ENCODE results near the gene MKRN3. TPM values are rescaled to one million over a fixed set of nuclear protein-coding genes. Genes with fewer than 3 reads are reported as not detected.
A peak's percentile ranks its signal among the peaks of the same experiment; 100 is the strongest.

The MKRN3 gene
- not detected in 2 replicates for total RNA-seq (2014; rRNA removed; shearing (Covaris generic))
- polyA plus RNA-seq (2015; cell fraction: cytosol; rRNA removed) = not detected in 2 replicates
- 0.23 TPM in 1 of 2 replicates, not detected in the other for polyA plus RNA-seq (2015; cell fraction: nucleus; rRNA removed)

DNA sequence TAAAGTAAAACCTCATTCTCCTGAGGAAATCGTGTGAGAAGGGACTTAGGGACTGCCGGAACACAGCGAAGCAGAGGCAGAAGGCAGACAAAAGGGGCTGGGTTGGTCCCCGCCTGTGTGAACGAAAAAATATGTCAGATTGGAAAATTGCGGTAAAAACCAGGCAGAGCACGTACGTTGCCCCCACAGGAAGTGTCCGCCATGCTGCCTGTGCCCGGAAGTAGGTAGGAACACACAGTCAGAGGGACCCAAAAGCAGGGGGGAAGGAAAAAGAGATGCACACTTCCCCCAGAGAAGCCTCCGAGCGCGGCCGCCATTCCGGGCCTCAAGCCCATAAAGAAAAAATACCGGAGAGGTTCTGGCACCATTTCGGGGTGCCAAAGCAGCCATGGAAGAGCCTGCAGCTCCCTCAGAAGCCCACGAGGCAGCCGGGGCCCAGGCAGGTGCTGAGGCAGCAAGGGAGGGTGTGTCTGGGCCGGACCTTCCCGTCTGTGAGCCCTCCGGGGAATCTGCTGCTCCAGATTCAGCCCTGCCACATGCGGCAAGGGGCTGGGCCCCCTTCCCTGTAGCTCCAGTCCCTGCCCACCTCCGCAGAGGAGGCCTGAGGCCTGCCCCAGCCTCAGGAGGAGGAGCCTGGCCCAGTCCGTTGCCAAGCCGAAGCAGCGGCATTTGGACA lies at the start of gene MKRN3:
TSS of gene MKRN3 (plus strand) at position 280 of the 676 bp plus-strand sequence. CDS start at position 389, 109 bp downstream.
- in situ Hi-C loops (cut with HindIII; ENCODE audit: low pct_unique_long_range_greater_than_20kb, low sequenced_read_pairs) = no loop called here
- no peak for DNase-seq (ENCODE audit: low read depth, low spot score)

DNA sequence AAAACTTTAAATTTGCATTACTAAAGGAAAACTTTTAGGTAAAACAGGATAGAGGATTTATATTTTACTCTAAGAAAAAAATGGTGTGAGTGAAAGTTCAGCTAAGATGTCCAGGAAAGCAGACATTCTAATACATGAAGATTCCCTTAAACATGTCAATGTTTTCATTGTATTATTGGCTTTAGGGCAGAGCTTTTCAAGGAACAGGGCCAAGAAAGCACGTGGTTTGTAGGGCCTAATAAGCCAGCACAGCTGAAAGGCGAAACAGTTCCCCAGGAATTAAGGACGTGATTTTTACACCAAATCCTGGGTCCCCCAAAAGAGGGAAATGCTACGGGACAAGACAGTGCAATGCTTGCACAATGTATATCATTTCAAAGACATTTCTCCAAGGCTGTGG lies 48.6 kb upstream of the MKRN3 start:
- in situ Hi-C loops (cut with HindIII; ENCODE audit: low pct_unique_long_range_greater_than_20kb, low sequenced_read_pairs) = no loop called here
- DNase-seq (ENCODE audit: low read depth, low spot score) = peak; percentile 71

DNA sequence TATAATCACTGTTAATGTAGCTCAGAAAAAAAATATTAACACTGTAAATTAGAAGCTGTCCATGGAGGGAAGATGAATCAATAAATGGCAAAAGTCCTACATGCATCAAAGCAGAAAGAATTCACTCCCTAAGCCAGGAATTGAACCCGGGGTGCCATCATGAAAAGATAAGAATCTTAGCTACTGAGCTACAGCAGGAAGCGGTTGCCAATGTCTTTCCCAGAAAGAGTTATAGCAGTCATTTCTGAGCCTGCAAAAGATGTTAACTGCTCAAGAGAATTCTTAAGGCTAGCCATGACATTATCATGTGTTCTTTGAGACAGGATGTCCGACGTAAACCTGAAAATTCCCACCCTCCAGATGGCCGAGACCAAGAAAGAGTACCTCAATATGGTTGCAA lies 47.4 kb upstream of the MKRN3 start:
- in situ Hi-C loops (cut with HindIII; ENCODE audit: low pct_unique_long_range_greater_than_20kb, low sequenced_read_pairs) = no loop called here

DNA sequence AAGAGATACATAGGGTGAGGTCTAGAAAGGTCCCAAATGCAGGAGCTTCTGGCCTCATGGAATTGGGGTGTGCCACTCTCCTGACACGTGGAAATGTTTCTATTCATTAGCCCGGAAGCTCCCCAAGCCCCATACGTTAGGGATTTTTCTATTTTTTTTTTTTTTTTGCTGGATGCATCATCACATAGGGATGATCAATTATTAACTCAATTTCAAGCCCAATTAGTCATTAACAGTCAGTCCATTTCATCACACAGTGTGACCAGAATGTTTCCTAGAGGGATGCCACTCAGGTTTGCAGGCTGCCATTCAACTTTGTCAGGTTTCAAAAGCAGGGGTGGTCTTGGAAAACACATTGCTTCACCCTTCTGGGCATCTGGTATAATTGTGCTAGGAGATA lies 40.7 kb upstream of the MKRN3 start:
- in situ Hi-C loops (cut with HindIII; ENCODE audit: low pct_unique_long_range_greater_than_20kb, low sequenced_read_pairs) = no loop called here
- no peak for DNase-seq (ENCODE audit: low read depth, low spot score)

More for the DNA sequence above, 47.4 kb upstream of the MKRN3 start:
- peak; percentile 54 for DNase-seq (ENCODE audit: low read depth, low spot score)

DNA sequence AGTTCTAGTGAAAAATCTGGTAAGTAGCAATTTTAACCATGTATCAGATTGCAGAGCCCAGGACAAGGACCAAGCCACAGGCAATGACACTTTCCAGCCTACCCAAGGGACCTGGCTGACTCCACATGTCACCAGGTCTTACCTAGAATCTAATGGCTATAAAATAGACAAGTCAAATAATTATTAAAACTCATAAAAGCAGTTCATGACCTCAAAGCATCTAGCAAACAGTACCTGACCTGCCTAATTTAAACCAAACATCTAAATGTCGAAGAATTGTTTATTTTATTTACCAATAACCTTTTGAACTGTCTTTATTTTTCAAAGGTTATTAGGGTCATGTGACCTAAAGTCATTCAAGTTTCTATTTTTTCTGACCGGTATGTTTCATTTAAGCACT lies 35.6 kb upstream of the MKRN3 start:
- DNase-seq (ENCODE audit: low read depth, low spot score) = no peak
- in situ Hi-C loops (cut with HindIII; ENCODE audit: low pct_unique_long_range_greater_than_20kb, low sequenced_read_pairs) = no loop called here

DNA sequence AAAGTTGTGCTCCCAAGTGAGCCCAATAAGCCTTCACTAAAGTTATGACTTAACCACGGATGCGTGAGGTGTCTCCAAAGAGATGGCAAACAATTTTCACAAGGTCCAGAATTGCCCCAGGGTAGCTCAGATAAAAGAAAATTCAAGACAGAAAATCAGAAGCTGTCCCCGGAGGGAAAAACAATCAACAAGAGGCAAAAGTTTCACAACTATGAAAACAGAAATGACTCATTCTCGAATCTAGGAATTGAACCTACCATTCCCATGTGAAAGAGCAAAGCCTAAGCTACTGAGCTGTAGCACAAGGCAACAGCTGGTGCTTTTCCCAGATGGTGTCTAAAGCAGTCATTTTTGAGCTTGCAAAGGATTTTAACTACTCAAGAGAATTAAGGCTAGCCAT lies 33.5 kb upstream of the MKRN3 start:
- DNase-seq (ENCODE audit: low read depth, low spot score) = peak; percentile 97
- in situ Hi-C loops (cut with HindIII; ENCODE audit: low pct_unique_long_range_greater_than_20kb, low sequenced_read_pairs) = no loop called here

DNA sequence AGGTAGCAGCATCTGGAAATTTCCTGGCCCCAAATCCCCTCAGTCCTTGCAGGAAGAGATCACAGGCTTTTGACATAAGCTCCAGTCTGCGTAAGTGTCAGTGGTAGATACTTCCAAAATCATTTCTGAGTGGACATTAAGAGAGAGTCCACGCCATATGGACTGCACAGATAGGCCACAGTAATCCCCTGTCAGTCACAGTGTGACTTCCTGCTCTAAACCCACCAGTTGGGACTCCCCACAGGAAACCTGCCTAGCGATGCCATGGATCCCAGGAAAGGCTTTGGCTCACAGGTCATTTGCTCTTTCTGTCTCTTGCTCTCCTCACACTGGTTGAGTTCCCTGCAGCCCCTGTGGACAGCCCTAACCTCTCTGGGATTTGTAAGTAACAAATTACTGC lies 28.8 kb upstream of the MKRN3 start:
- in situ Hi-C loops (cut with HindIII; ENCODE audit: low pct_unique_long_range_greater_than_20kb, low sequenced_read_pairs) = no loop called here
- no peak for DNase-seq (ENCODE audit: low read depth, low spot score)

DNA sequence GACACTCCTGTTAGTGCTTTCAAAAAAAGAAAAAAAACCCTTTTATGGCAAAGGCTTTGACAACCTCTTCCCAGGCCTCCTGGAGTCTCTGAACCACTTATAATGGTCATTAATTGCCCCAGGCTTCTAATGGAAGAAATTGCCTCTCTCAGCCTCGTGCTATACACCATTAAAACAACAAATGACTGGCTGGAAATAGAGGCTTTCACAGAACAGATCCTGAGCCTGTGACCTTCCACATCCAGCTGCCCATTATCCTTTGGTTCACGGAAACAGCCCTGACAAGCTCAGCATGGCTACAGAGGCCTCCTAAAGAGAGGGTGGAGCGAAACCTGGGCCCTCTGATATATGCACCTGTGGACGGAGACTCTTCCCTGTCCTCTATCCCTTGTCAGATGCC lies 26.8 kb upstream of the MKRN3 start:
- in situ Hi-C loops (cut with HindIII; ENCODE audit: low pct_unique_long_range_greater_than_20kb, low sequenced_read_pairs) = no loop called here
- DNase-seq (ENCODE audit: low read depth, low spot score) = no peak

DNA sequence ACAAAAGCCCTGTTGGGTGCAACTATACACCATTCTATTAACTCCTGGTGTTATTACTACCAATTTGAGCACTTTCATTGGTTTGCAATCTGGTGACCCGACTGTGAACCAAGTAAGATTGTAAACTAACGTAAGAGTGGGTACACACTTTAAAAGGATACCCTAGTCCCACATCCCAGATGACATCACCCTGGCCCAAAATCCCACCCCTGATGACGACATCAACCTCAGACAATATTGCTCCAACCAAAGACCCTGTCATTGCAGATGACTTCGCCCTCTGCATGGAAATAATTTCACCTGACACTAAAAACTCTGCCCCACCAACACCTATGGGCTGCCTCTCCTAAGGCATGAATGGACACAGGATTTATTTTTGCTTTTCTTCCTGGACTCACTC lies 25.6 kb upstream of the MKRN3 start:
- no peak for DNase-seq (ENCODE audit: low read depth, low spot score)
- in situ Hi-C loops (cut with HindIII; ENCODE audit: low pct_unique_long_range_greater_than_20kb, low sequenced_read_pairs) = no loop called here

DNA sequence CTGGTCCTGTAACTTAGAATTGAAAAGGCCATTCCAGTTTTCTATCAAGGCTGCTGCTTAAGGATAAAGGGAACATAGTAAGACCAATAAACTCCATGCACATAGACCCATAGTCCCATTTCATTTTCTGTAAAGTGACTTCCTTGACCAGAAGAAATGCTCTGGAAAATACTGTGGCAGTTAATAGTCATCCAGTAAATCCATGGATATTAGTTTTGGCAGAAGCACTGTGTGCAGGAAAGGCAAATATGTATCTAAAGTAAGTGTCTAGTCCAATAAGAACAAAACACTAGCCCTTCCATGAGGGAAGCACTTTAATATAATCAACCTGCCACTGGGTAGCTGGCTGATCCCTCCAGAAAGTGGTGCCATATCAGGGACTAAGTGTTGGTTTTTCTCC lies 19.3 kb upstream of the MKRN3 start:
- DNase-seq (ENCODE audit: low read depth, low spot score) = no peak
- in situ Hi-C loops (cut with HindIII; ENCODE audit: low pct_unique_long_range_greater_than_20kb, low sequenced_read_pairs) = no loop called here

DNA sequence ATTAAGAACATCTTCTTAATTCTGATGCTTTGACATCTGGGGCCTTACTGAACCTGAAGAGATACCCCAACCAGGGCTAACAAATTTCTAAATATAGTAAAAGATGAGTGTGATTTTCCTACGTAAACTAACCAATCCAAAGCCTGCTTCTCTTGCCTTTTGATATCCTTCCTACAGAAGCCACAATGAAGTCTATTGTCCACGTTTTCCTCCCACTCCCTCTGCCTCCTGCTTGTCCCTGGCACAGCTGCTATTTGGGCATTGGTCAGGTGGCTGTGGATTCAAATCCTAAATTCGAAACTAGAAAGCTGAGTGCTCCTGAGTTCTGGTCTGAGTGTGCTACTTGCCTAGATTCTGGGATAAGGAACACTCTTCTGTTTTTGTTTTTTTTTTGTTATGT lies 17.4 kb upstream of the MKRN3 start:
- peak; percentile 63 for DNase-seq (ENCODE audit: low read depth, low spot score)
- in situ Hi-C loops (cut with HindIII; ENCODE audit: low pct_unique_long_range_greater_than_20kb, low sequenced_read_pairs) = no loop called here

DNA sequence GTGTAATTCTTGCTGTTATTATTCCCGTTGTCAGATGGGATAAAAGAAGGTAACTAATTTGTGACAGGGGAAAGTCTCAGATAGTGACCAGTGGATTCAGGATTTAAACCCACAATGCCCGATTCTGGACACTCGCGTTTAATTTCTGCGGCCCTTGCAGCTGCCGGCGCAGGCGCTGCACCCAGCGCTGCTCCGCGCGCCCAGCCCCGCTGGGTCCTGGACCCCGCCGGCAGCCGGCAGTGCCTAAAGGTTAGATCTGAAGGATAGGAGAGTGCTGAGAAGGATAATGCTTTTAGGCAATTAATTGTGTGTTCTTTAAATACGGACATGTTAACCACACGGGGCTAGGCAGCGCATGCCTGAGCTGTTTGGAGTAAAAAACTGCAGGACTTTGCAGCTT lies 3.6 kb upstream of the MKRN3 start:
- DNase-seq (ENCODE audit: low read depth, low spot score) = no peak
- in situ Hi-C loops (cut with HindIII; ENCODE audit: low pct_unique_long_range_greater_than_20kb, low sequenced_read_pairs) = no loop called here

DNA sequence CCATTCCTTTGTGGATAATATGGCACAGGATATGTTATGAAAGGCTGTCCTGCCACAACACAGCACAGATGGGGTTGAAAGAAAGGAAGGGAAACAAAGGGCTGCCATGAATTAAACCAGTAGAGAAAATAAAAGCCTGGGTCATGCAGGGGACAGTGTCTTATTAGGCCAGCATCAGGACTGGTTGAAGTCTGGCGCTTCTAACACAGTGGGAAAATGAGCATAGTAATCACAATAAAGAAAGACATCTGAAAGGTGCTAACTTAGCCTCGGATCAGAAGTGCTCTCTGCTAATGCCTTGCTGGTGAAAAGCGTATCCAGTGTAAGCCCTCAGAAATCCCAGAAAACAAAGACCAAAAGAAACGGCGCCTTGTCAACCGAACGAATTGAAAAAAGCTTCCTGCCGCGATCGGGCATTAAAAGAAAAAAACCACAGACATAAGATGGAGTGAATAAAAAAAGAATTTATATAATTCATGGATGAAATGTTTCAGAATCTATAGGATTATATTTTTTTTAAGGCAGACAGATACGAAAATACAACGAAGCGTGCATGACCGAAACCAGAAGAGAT lies 566 bp upstream of the MKRN3 start:
- no peak for DNase-seq (ENCODE audit: low read depth, low spot score)
- in situ Hi-C loops (cut with HindIII; ENCODE audit: low pct_unique_long_range_greater_than_20kb, low sequenced_read_pairs) = no loop called here

DNA sequence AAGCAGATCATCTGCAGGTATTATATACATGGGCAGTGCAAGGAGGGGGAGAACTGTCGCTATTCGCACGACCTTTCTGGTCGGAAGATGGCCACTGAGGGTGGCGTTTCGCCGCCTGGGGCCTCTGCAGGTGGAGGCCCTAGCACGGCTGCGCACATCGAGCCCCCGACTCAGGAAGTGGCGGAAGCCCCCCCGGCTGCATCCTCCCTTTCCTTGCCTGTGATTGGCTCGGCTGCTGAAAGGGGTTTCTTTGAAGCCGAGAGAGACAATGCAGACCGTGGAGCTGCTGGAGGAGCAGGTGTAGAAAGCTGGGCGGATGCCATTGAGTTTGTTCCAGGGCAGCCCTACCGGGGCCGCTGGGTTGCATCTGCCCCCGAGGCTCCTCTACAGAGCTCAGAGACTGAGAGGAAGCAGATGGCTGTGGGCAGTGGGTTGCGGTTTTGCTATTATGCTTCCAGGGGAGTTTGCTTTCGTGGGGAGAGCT lies 639 bp downstream of the MKRN3 start:
- in situ Hi-C loops (cut with HindIII; ENCODE audit: low pct_unique_long_range_greater_than_20kb, low sequenced_read_pairs) = no loop called here
- no peak for DNase-seq (ENCODE audit: low read depth, low spot score)

DNA sequence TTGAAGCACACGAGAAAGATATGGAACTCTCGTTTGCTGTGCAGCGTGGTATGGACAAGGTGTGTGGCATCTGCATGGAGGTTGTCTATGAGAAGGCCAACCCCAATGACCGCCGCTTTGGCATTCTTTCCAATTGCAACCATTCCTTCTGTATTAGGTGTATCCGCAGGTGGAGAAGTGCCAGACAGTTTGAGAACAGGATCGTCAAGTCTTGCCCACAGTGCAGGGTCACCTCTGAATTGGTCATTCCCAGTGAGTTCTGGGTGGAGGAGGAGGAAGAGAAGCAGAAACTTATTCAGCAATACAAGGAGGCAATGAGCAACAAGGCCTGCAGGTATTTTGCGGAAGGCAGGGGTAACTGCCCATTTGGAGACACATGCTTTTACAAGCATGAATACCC lies 1.2 kb downstream of the MKRN3 start:
- in situ Hi-C loops (cut with HindIII; ENCODE audit: low pct_unique_long_range_greater_than_20kb, low sequenced_read_pairs) = no loop called here
- DNase-seq (ENCODE audit: low read depth, low spot score) = no peak

DNA sequence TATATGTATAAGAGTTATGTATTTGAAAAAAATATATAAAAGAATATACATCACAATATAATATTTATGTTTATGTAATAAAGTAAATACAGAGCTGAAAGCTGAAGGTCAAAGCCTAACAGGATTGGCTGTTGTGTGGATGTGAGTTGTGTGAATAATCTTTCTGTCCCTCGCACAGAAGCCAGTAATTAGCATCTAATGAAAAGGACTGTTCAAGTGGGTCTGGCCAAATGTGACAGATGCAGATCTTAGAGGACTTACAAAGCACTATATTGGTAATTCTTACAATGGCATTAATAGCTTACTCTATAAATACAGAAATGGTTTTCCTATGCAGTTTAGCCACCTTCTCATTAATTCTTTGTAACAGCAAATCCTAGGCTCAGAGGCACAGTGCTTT lies 2.4 kb downstream of the MKRN3 start:
- no peak for DNase-seq (ENCODE audit: low read depth, low spot score)
- in situ Hi-C loops (cut with HindIII; ENCODE audit: low pct_unique_long_range_greater_than_20kb, low sequenced_read_pairs) = no loop called here

DNA sequence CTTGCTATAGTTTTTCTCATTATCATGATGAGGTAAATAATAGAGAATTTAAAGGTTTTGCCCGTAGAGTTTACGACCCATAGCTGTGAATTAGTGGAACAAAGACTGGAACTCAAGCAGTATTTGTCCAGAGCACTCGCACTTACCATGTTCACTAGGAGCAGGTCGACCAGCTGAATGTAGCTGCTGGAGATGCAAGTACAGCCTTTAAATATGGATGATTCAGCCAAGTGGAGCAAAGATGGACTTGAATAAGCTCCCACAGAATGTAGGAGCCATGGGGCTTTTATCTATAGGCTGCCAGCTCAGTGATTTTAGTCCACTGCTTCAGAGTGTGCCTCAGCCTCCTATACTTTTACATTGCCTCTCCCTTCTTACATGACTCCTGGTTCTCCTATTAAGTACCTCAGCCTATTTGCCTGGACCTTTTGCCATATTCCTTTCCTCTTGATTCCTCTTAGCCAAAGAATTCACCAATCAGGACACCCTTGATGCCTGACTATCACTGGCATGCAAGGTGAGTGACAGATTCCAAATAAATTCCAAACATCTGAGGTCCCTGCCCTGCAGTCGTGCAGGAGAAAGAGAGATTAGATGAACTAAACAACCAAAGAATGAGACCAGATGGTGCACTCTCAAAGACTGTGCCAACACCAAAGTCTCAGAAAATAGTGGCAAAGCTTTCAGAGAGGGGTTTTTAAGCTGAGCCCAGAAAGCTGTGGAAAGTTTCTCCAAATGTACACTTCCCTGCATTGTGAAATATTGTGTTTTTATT lies 3.9 kb downstream of the MKRN3 start:
- DNase-seq (ENCODE audit: low read depth, low spot score) = no peak
- in situ Hi-C loops (cut with HindIII; ENCODE audit: low pct_unique_long_range_greater_than_20kb, low sequenced_read_pairs) = no loop called here

DNA sequence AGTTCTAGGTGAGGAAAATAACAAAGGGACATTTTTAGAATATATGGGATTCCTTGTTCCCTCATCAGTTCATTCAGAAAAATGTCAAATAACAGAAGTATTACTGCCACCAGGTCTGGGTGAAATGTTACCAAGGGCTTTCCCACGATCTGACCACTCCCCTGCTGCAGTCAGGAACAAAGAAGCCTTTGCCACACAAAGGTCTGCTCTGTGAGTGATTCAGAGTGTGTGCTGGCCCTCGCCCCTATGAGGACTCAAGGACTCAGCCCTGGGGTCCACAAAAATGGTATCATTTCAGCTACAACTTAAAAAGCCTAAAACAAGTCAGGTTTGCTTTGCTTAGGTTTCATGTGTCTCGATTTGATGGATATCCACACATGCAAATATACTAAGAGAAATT lies 5.0 kb downstream of the MKRN3 start:
- peak; percentile 96 for DNase-seq (ENCODE audit: low read depth, low spot score)
- in situ Hi-C loops (cut with HindIII; ENCODE audit: low pct_unique_long_range_greater_than_20kb, low sequenced_read_pairs) = no loop called here

DNA sequence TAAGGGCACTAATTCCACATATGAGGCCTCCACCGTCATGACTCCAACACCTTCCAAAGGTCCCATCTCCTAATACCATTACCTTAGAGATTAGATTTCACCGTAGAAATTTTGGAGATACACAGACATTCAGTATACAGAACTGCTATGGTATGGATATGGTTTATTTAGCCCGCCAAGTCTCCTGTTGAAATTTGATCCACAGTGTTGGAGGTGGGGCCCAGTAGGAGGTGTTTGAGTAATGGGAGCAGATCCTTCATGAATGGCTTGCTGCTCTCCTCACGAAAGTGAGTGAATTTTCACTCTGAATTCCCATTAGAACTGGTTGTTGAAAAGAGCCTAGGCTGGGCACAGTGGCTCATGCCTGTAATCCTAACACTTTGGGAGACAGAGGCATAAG lies 7.4 kb downstream of the MKRN3 start:
- DNase-seq (ENCODE audit: low read depth, low spot score) = no peak
- in situ Hi-C loops (cut with HindIII; ENCODE audit: low pct_unique_long_range_greater_than_20kb, low sequenced_read_pairs) = no loop called here

All from SK-MEL-5 (cell line).